HEK293 (cell line): ENCODE measurements around the gene ATP5MC2.

Experiments
- BCL11A ChIP-seq: fragments of 450-650 bp; formaldehyde crosslinking; IDR thresholded peaks from 2 replicates; pipeline ENCODE4 v1.5.1; 2016; ENCODE audit warnings: low read depth, missing biosample characterization, missing genetic modification characterization
- CTCF ChIP-seq: fragments of 450-650 bp; formaldehyde crosslinking; IDR thresholded peaks from 2 replicates; pipeline ENCODE4 v1.5.1; 2016; ENCODE audit warnings: missing biosample characterization, missing genetic modification characterization
- PRDM1 ChIP-seq: fragments of 450-650 bp; formaldehyde crosslinking; IDR thresholded peaks from 2 replicates; pipeline ENCODE4; 2016; ENCODE audit warnings: missing biosample characterization, missing genetic modification characterization
- SCRT1 ChIP-seq: fragments of 450-650 bp; formaldehyde crosslinking; IDR thresholded peaks from 2 replicates; pipeline ENCODE4 v1.5.1; 2016; ENCODE audit warnings: missing biosample characterization, missing genetic modification characterization, borderline replicate concordance
- TRIM28 ChIP-seq: IDR thresholded peaks from 2 replicates; pipeline ENCODE4 v1.6.1; 2011; ENCODE audit warnings: low read length, control low read depth, borderline replicate concordance
- YY1 ChIP-seq: fragments of 450-650 bp; formaldehyde crosslinking; IDR thresholded peaks from 2 replicates; pipeline ENCODE4 v1.5.1; 2018; ENCODE audit warnings: missing biosample characterization, missing genetic modification characterization
- ZIC2 ChIP-seq: fragments of 450-650 bp; formaldehyde crosslinking; IDR thresholded peaks from 2 replicates; pipeline ENCODE4 v1.5.1; 2016; ENCODE audit warnings: missing biosample characterization, missing genetic modification characterization
- ZNF423 ChIP-seq: fragments of 450-650 bp; formaldehyde crosslinking; IDR thresholded peaks from 2 replicates; pipeline ENCODE4 v1.5.1; 2016; ENCODE audit warnings: missing biosample characterization, missing genetic modification characterization
- ZNF837 ChIP-seq: fragments of 450-650 bp; formaldehyde crosslinking; IDR thresholded peaks from 2 replicates; pipeline ENCODE4 v1.5.1; 2016; ENCODE audit warnings: missing biosample characterization, missing genetic modification characterization
- TF ChIP-seq, protein P1 (sequence below): fragments of 450-650 bp; formaldehyde crosslinking; IDR thresholded peaks from 2 replicates; pipeline ENCODE4 v1.5.1; 2016; ENCODE audit warnings: missing biosample characterization, missing genetic modification characterization

GRCh38 chr12:53624956-53625355 lies 50.9 kb downstream of the ATP5MC2 start:
- no peak for TF ChIP-seq CTCF
- TF ChIP-seq BCL11A = no peak
- TF ChIP-seq TRIM28 = no peak
- no peak for TF ChIP-seq SCRT1 (tag by site-specific recombination)
- no peak for TF ChIP-seq ZIC2 (tag by site-specific recombination)
- TF ChIP-seq ZNF837 (tag by site-specific recombination) = no peak
- TF ChIP-seq, protein P1, sequence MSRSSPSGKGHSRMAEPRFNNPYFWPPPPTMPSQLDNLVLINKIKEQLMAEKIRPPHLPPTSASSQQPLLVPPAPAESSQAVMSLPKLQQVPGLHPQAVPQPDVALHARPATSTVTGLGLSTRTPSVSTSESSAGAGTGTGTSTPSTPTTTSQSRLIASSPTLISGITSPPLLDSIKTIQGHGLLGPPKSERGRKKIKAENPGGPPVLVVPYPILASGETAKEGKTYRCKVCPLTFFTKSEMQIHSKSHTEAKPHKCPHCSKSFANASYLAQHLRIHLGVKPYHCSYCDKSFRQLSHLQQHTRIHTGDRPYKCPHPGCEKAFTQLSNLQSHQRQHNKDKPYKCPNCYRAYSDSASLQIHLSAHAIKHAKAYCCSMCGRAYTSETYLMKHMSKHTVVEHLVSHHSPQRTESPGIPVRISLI = no peak
- TF ChIP-seq PRDM1 = no peak
- no peak for TF ChIP-seq YY1
- TF ChIP-seq ZNF423 (tag by site-specific recombination) = no peak
